ENCODE measurements around the gene PAPSS2. TPM values are rescaled to one million over a fixed set of nuclear protein-coding genes. Genes with fewer than 3 reads are reported as not detected.

PAPSS2 gene
- polyA plus RNA-seq, 1 donor = 46.0 TPM

GRCh38 chr10:87685832-87686574, 26.3 kb downstream of the PAPSS2 start:
- WGBS (ENCODE audit: insufficient coverage, low lambda C conversion rate) = 20% methylated on average over 1 of the region's 5 CpGs
- Histone ChIP-seq H3K27me3 (ENCODE audit: control insufficient read depth, insufficient read depth, low read length) (no peaks in the 10 kb centered on the region), H3K9me3 (ENCODE audit: control insufficient read depth, low read depth, low read length) (no peaks in the 10 kb centered on the region), H3K4me1 (ENCODE audit: control insufficient read depth, insufficient read depth, low read length) (no peaks in the 10 kb centered on the region), H3K36me3 (ENCODE audit: control insufficient read depth, insufficient read depth, low read length) (no peaks in the 10 kb centered on the region), H3K27ac (ENCODE audit: low read length) (no peak overlapping the region), H3K4me3 (ENCODE audit: low read length) (no peak overlapping the region)
- peak in 1 of 2 donors; percentile 54 for DNase-seq

GRCh38 chr10:87691506-87692070, 31.9 kb downstream of the PAPSS2 start:
- Histone ChIP-seq H3K27ac (ENCODE audit: low read length) (no peak overlapping the region), H3K27me3 (ENCODE audit: control insufficient read depth, insufficient read depth, low read length) (no peaks in the 10 kb centered on the region)

DNA sequence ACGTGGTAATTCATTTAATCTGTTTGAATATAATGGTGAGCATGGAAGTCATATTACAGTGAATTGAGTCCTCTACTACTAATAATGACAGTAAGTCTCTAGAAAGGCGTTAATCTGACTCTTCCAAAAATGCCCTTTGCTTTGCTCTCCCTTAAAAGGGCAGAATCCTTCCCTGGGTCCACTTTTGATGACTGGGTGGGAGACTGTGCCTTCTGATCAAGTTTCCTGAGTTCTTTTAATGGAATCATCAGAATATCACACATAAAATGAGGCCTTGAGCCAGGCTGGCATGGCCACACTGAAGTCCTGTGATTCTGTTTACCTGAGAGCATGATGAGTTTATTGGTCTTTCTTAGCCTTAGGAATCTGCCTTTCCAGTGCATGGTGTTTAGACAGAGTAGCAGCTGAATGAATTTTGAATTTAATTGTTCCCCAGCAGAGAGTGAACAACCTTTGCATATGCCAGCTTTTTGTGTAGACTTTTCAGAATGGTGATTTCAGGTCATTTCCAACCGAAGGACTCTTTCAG, 33.3 kb downstream of the PAPSS2 start:
- H3K27ac ChIP-seq (ENCODE audit: low read length) = no peak overlapping the region
- H3K27me3 ChIP-seq (ENCODE audit: control insufficient read depth, insufficient read depth, low read length) = no peaks in the 10 kb centered on the region
- 83% methylated on average over 1 of the region's 3 CpGs for WGBS (ENCODE audit: insufficient coverage, low lambda C conversion rate)
- no peaks in the 10 kb centered on the region for H3K36me3 ChIP-seq (ENCODE audit: control insufficient read depth, insufficient read depth, low read length)
- H3K4me1 ChIP-seq (ENCODE audit: control insufficient read depth, insufficient read depth, low read length) = peaks cover 6% of the 10 kb centered on the region
- H3K4me3 ChIP-seq (ENCODE audit: low read length) = no peak overlapping the region
- DNase-seq = no peak
- H3K9me3 ChIP-seq (ENCODE audit: control insufficient read depth, low read depth, low read length) = no peaks in the 10 kb centered on the region

More at GRCh38 chr10:87691506-87692070, 31.9 kb downstream of the PAPSS2 start:
- Histone ChIP-seq H3K36me3 (ENCODE audit: control insufficient read depth, insufficient read depth, low read length) (no peaks in the 10 kb centered on the region), H3K4me1 (ENCODE audit: control insufficient read depth, insufficient read depth, low read length) (peaks cover 6% of the 10 kb centered on the region), H3K4me3 (ENCODE audit: low read length) (no peak overlapping the region), H3K9me3 (ENCODE audit: control insufficient read depth, low read depth, low read length) (no peaks in the 10 kb centered on the region)
- no peak for DNase-seq
- WGBS (ENCODE audit: insufficient coverage, low lambda C conversion rate) = no CpG with 5 or more reads among the region's 3 CpGs

GRCh38 chr10:87694011-87694794, 34.5 kb downstream of the PAPSS2 start:
- 100% methylated on average over 1 of the region's 4 CpGs for WGBS (ENCODE audit: insufficient coverage, low lambda C conversion rate)
- H3K27ac ChIP-seq (ENCODE audit: low read length) = no peak overlapping the region

GRCh38 chr10:87695074-87695473, 35.4 kb downstream of the PAPSS2 start:
- DNase-seq = no peak
- no CpG with 5 or more reads among the region's 3 CpGs for WGBS (ENCODE audit: insufficient coverage, low lambda C conversion rate)
- no peaks in the 10 kb centered on the region for H3K9me3 ChIP-seq (ENCODE audit: control insufficient read depth, low read depth, low read length)
- no peak overlapping the region for H3K4me3 ChIP-seq (ENCODE audit: low read length)
- no peaks in the 10 kb centered on the region for H3K27me3 ChIP-seq (ENCODE audit: control insufficient read depth, insufficient read depth, low read length)
- peaks cover 6% of the 10 kb centered on the region for H3K4me1 ChIP-seq (ENCODE audit: control insufficient read depth, insufficient read depth, low read length)
- H3K36me3 ChIP-seq (ENCODE audit: control insufficient read depth, insufficient read depth, low read length) = no peaks in the 10 kb centered on the region
- H3K27ac ChIP-seq (ENCODE audit: low read length) = no peak overlapping the region

More at GRCh38 chr10:87694011-87694794, 34.5 kb downstream of the PAPSS2 start:
- Histone ChIP-seq H3K36me3 (ENCODE audit: control insufficient read depth, insufficient read depth, low read length) (no peaks in the 10 kb centered on the region), H3K27me3 (ENCODE audit: control insufficient read depth, insufficient read depth, low read length) (no peaks in the 10 kb centered on the region), H3K4me1 (ENCODE audit: control insufficient read depth, insufficient read depth, low read length) (peaks cover 6% of the 10 kb centered on the region), H3K9me3 (ENCODE audit: control insufficient read depth, low read depth, low read length) (no peaks in the 10 kb centered on the region), H3K4me3 (ENCODE audit: low read length) (no peak overlapping the region)
- peak in 1 of 2 donors; percentile 41 for DNase-seq

GRCh38 chr10:87696922-87697745, 37.5 kb downstream of the PAPSS2 start:
- Histone ChIP-seq H3K36me3 (ENCODE audit: control insufficient read depth, insufficient read depth, low read length) (no peaks in the 10 kb centered on the region), H3K4me3 (ENCODE audit: low read length) (no peak overlapping the region), H3K27ac (ENCODE audit: low read length) (no peak overlapping the region), H3K27me3 (ENCODE audit: control insufficient read depth, insufficient read depth, low read length) (no peaks in the 10 kb centered on the region), H3K9me3 (ENCODE audit: control insufficient read depth, low read depth, low read length) (no peaks in the 10 kb centered on the region), H3K4me1 (ENCODE audit: control insufficient read depth, insufficient read depth, low read length) (peaks cover 7% of the 10 kb centered on the region)
- 61% methylated on average over 2 of the region's 11 CpGs for WGBS (ENCODE audit: insufficient coverage, low lambda C conversion rate)
- DNase-seq = peak in 1 of 2 donors; percentile 22

GRCh38 chr10:87700031-87700796, 40.5 kb downstream of the PAPSS2 start:
- Histone ChIP-seq H3K4me1 (ENCODE audit: control insufficient read depth, insufficient read depth, low read length) (peaks cover 5% of the 10 kb centered on the region), H3K27me3 (ENCODE audit: control insufficient read depth, insufficient read depth, low read length) (no peaks in the 10 kb centered on the region), H3K4me3 (ENCODE audit: low read length) (no peak overlapping the region), H3K36me3 (ENCODE audit: control insufficient read depth, insufficient read depth, low read length) (no peaks in the 10 kb centered on the region), H3K27ac (ENCODE audit: low read length) (no peak overlapping the region), H3K9me3 (ENCODE audit: control insufficient read depth, low read depth, low read length) (no peaks in the 10 kb centered on the region)
- DNase-seq = no peak
- WGBS (ENCODE audit: insufficient coverage, low lambda C conversion rate) = 100% methylated on average over 5 of the region's 7 CpGs

DNA sequence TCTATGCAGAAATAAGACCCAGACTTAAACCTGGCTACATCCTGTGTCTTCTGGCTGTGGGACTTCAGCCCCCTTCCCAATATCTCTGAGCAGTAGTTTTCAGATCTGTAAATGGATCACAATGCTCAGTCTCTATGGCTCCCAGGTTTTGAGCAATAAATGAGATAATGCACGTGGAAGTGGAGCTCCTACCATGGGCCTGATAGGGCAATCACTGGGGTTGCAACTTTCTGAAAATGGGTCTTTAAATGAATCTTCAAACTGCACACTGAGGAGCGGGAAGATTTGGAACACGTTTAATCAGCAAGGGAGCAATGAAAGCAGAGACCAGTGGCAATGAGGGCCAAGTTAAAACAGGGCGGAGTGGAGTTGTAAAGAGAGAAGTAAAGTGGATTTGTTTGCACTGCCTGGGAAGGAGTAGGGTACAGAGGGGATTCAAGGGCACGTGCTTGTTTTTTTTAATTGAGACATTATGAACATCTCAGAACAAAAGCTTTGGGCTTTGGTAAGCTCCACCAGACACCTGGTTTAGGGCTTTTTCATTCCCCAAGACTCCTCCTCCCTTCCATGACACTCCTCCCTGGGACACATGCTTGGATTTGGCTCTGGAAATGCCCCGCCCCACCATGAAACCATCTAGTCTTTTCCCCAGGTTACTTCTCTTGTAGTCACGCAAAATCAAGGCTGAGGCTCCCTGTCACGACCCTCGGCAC, 42.7 kb downstream of the PAPSS2 start:
- 29% methylated on average over 4 of the region's 9 CpGs for WGBS (ENCODE audit: insufficient coverage, low lambda C conversion rate)
- Histone ChIP-seq H3K9me3 (ENCODE audit: control insufficient read depth, low read depth, low read length) (no peaks in the 10 kb centered on the region), H3K27me3 (ENCODE audit: control insufficient read depth, insufficient read depth, low read length) (no peaks in the 10 kb centered on the region), H3K36me3 (ENCODE audit: control insufficient read depth, insufficient read depth, low read length) (no peaks in the 10 kb centered on the region), H3K4me3 (ENCODE audit: low read length) (no peak overlapping the region), H3K27ac (ENCODE audit: low read length) (peak overlapping the region; percentile 59), H3K4me1 (ENCODE audit: control insufficient read depth, insufficient read depth, low read length) (peaks cover 5% of the 10 kb centered on the region)
- DNase-seq = peak in 1 of 2 donors; percentile 27

- DNase-seq = no peak
- no peak overlapping the region for H3K4me3 ChIP-seq (ENCODE audit: low read length)
- no CpG with 5 or more reads among the region's 4 CpGs for WGBS (ENCODE audit: insufficient coverage, low lambda C conversion rate)
These were observed 43.3 kb downstream of the PAPSS2 start for GRCh38 chr10:87702973-87703294.

More at GRCh38 chr10:87702973-87703294, 43.3 kb downstream of the PAPSS2 start:
- no peaks in the 10 kb centered on the region for H3K9me3 ChIP-seq (ENCODE audit: control insufficient read depth, low read depth, low read length)
- H3K36me3 ChIP-seq (ENCODE audit: control insufficient read depth, insufficient read depth, low read length) = no peaks in the 10 kb centered on the region
- H3K27ac ChIP-seq (ENCODE audit: low read length) = no peak overlapping the region
- peaks cover 5% of the 10 kb centered on the region for H3K4me1 ChIP-seq (ENCODE audit: control insufficient read depth, insufficient read depth, low read length)
- H3K27me3 ChIP-seq (ENCODE audit: control insufficient read depth, insufficient read depth, low read length) = no peaks in the 10 kb centered on the region

Data from large intestine (tissue), 3 donors.